SU-DHL-6 (cell line): ENCODE measurements around the gene ZNF841.

Source experiments
- H2AFZ ChIP-seq: fragments of 200-600 bp; sonication (generic); 2 replicates; pipeline ENCODE4 v1.6.1; 2014; ENCODE audit warnings: low read depth, mild to moderate bottlenecking, moderate library complexity, mixed read lengths, antibody characterized with exemption, low read length; ENCODE audit not compliant: severe bottlenecking
- H3F3A ChIP-seq: fragments of 200-600 bp; shearing (Covaris generic); 2 replicates; pipeline ENCODE4 v1.6.0; 2016; ENCODE audit warnings: antibody characterized with exemption, mild to moderate bottlenecking; ENCODE audit not compliant: insufficient read depth
- H3K27ac ChIP-seq: fragments of 200-600 bp; sonication (generic); 2 replicates; pipeline ENCODE4 v1.5.1; 2016; ENCODE audit warnings: low read depth, mild to moderate bottlenecking, low read length, moderate library complexity, mixed read lengths
- H3K27me3 ChIP-seq: fragments of 200-600 bp; sonication (generic), shearing (Covaris generic); 2 replicates; pipeline ENCODE4 v1.6.0; 2014; ENCODE audit warnings: mild to moderate bottlenecking, low read length
- H3K36me3 ChIP-seq: fragments of 200-600 bp; sonication (generic); 2 replicates; pipeline ENCODE4 v1.6.1; 2014; ENCODE audit warnings: mild to moderate bottlenecking, low read length, mixed read lengths
- H3K4me2 ChIP-seq: fragments of 300-600, 200-600 bp; shearing (Covaris generic), sonication (generic); 2 replicates; pipeline ENCODE4 v1.6.0; 2014; ENCODE audit warnings: low read length, low read depth, mild to moderate bottlenecking; ENCODE audit not compliant: poor library complexity, severe bottlenecking
- H3K4me3 ChIP-seq: fragments of 200-600 bp; sonication (generic); 2 replicates; pipeline ENCODE4 v1.5.1; 2014; ENCODE audit warnings: antibody characterized with exemption, low read length, mild to moderate bottlenecking, mixed read lengths; ENCODE audit not compliant: insufficient read depth, poor library complexity, severe bottlenecking
- H3K79me2 ChIP-seq: fragments of 200-600 bp; sonication (generic); 2 replicates; pipeline ENCODE4 v1.6.1; 2014; ENCODE audit warnings: mild to moderate bottlenecking, low read length, moderate library complexity; ENCODE audit not compliant: insufficient read depth
- H3K9ac ChIP-seq: fragments of 200-600 bp; sonication (generic); 2 replicates; pipeline ENCODE4 v1.7.0; 2014; ENCODE audit warnings: mild to moderate bottlenecking, low read length
- H3K9me2 ChIP-seq: fragments of 200-600 bp; sonication (generic); replicated peaks from 2 replicates; pipeline ENCODE4 v1.6.1; 2014; ENCODE audit warnings: low read length; ENCODE audit not compliant: insufficient read depth
- H3K9me3 ChIP-seq: fragments of 200-600 bp; sonication (generic); 2 replicates; pipeline ENCODE4 v1.6.1; 2014; ENCODE audit warnings: low read length, mixed read lengths; ENCODE audit not compliant: insufficient read depth
- H4K20me1 ChIP-seq: fragments of 200-600 bp; sonication (generic); 2 replicates; pipeline ENCODE4 v1.6.1; 2014; ENCODE audit warnings: low read depth, mild to moderate bottlenecking, antibody characterized with exemption, low read length, moderate library complexity, mixed read lengths
- EZH2phosphoT487 ChIP-seq: fragments of 200-600 bp; sonication (generic), shearing (Covaris generic); conservative IDR thresholded peaks from 2 replicates; pipeline ENCODE4 v1.6.1; 2018; ENCODE audit warnings: mild to moderate bottlenecking, antibody characterized with exemption, low read length, moderate library complexity, mixed read lengths
- TF ChIP-seq, protein P1 (sequence below): fragments of 200-600 bp; sonication (generic); IDR thresholded peaks from one replicate; pipeline ENCODE4 v1.5.1; 2017; ENCODE audit warnings: antibody characterized with exemption, mild to moderate bottlenecking, low read length, moderate library complexity; ENCODE audit not compliant: insufficient read depth, poor library complexity, severe bottlenecking

The ZNF841 gene

DNA sequence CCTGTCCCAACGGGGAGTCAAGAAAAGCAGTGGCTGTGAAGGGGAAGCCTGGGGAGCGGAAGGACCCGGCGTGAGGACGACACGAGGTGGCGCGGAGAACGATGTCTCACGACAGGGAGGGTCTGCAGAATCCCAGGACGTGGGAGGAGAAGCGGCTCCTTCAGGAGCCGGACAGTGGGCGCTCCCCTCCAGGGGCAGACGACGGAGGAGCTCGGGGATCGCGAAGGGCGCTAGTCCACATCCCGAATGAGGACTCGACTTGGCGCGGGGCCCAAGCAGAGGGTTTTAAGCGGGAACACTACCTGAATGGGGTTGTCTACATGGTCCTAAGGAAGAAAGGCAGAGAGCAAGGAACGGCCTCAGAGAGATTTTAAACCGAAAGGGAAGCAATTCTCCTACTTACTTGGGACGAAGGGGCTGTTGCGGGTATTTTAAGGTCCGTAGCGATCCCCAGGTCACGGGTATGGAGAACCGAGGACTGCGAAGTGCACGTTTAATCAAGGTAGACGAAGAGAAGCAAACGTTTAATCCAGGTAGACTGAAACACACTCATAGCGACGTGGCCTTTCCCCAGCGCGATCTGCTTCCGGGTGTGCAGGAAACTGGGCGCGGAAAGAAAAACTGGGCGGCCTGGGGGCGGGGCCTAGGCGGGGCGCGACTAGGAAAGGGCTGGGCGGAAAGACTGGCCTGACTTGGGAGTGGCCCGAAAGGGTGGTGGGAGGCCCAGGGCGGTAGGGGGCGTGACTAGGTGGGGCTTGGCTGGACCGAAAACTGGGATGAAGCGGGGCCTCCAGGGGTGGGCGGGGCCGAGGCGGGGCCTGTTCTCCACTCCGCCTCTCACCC is at the start of gene ZNF841:
ZNF841 (minus strand) TSS at position 594 of the 843 bp plus-strand sequence. CDS start 10,964 bp downstream, outside the sequence.
- Histone ChIP-seq H3K27ac (no peak within 1 kb of the TSS), H3K9me3 (peaks cover 9% of the 10 kb centered on the region; the same call in 1 of the 2 replicates), H3K9ac (no peak within 1 kb of the TSS), H4K20me1 (no peaks in the 10 kb centered on the region), H2AFZ (no peak within 1 kb of the TSS), H3K79me2 (no peaks in the 10 kb centered on the region), H3K36me3 (no peaks in the 10 kb centered on the region), H3K4me2 (no peak within 1 kb of the TSS), H3K27me3 (no peaks in the 10 kb centered on the region), H3F3A (no peaks in the 10 kb centered on the region), H3K9me2 (no peaks in the 10 kb centered on the region), H3K4me3 (no peak within 1 kb of the TSS)
- TF ChIP-seq, protein P1, sequence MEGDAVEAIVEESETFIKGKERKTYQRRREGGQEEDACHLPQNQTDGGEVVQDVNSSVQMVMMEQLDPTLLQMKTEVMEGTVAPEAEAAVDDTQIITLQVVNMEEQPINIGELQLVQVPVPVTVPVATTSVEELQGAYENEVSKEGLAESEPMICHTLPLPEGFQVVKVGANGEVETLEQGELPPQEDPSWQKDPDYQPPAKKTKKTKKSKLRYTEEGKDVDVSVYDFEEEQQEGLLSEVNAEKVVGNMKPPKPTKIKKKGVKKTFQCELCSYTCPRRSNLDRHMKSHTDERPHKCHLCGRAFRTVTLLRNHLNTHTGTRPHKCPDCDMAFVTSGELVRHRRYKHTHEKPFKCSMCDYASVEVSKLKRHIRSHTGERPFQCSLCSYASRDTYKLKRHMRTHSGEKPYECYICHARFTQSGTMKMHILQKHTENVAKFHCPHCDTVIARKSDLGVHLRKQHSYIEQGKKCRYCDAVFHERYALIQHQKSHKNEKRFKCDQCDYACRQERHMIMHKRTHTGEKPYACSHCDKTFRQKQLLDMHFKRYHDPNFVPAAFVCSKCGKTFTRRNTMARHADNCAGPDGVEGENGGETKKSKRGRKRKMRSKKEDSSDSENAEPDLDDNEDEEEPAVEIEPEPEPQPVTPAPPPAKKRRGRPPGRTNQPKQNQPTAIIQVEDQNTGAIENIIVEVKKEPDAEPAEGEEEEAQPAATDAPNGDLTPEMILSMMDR: no peak
- TF ChIP-seq EZH2phosphoT487: no peak

DNA sequence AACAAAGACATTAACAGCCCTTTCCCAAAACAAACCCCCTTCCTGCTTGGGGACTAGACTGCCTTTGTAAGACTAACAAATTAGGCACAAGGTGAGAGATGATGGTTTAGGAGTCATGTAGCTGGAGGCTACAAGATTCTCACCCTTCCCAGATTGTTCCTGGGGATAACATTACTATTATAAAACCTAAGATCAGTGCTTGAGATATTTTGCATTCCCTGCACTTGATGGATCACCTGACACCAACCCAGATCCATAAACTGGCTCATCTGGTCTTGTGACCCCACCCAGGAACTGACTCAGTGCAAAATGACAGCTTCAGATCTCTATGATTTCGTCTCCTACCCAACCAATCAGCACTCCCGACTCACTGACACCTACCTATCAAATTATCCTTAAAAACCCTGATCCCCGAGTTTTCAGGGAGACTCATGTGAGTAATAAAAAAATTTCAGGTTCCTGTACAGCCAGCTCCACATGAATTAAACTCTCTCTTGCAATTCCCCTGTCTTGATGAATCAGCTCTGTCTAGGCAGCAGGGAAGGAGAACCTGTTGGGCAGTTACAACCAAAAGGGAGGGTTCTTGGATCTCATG is 46.5 kb upstream of the ZNF841 start:
- no peak overlapping the region for H3K27ac ChIP-seq
- no peaks in the 10 kb centered on the region for H3K27me3 ChIP-seq
- TF ChIP-seq EZH2phosphoT487: no peak
- TF ChIP-seq, protein P1: no peak
- H4K20me1 ChIP-seq: no peaks in the 10 kb centered on the region
- no peak overlapping the region for H2AFZ ChIP-seq
- no peaks in the 10 kb centered on the region; the same call in 1 of the 2 replicates for H3K9me3 ChIP-seq
- H3K9me2 ChIP-seq: no peaks in the 10 kb centered on the region
- H3K79me2 ChIP-seq: peaks cover 18% of the 10 kb centered on the region
- H3K4me3 ChIP-seq: no peak overlapping the region
- H3K9ac ChIP-seq: no peak overlapping the region
- peaks cover 4% of the 10 kb centered on the region; the same call in 1 of the 2 replicates for H3F3A ChIP-seq
- H3K4me2 ChIP-seq: no peak overlapping the region
- H3K36me3 ChIP-seq: no peaks in the 10 kb centered on the region

DNA sequence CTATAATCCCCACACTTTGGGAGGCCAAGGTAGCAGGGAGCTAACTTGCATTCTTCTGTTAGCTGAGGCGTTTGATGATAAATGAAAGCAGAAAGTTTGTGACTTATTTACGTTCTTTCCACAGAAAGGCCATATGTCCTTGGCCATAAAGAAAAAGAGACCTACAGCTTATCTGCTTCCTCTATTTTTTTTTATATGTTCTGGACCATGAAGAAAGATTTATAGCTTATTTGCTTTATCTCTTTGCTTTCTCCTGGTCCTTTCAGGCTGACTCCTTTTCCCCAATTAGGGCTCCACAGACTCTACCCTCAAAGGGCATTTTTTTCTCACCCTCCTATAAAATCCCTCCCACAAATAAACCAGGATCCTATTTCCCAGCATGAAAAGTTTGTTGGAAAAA is 45.6 kb upstream of the ZNF841 start:
- peaks cover 23% of the 10 kb centered on the region for H3K79me2 ChIP-seq
- no peak overlapping the region for H3K4me2 ChIP-seq
- no peak overlapping the region for H3K4me3 ChIP-seq
- no peaks in the 10 kb centered on the region for H4K20me1 ChIP-seq
- no peak overlapping the region for H3K27ac ChIP-seq
- no peaks in the 10 kb centered on the region for H3K27me3 ChIP-seq
- no peak overlapping the region for H3K9ac ChIP-seq
- TF ChIP-seq, protein P1: no peak
- no peak for TF ChIP-seq EZH2phosphoT487
- no peaks in the 10 kb centered on the region; the same call in 1 of the 2 replicates for H3K9me3 ChIP-seq
- peaks cover 4% of the 10 kb centered on the region; the same call in 1 of the 2 replicates for H3F3A ChIP-seq
- H3K9me2 ChIP-seq: no peaks in the 10 kb centered on the region
- no peak overlapping the region for H2AFZ ChIP-seq
- no peaks in the 10 kb centered on the region for H3K36me3 ChIP-seq
